NCI-H524 treated with DMSO at 0.1 percent for 48 hours (cell line): Measurements from ENCODE around the gene C1orf122.
A peak's percentile ranks its signal among the peaks of the same experiment; 100 is the strongest.
"Not testable (repeated sequence)": the region's sequence is repeated elsewhere in the genome, so short reads cannot be mapped to it uniquely, and the experiment has no call there.

ENCODE experiments used
- DNase-seq: peaks from one replicate; lab custom pipeline; 2025; lab: John Stamatoyannopoulos, UW

Gene C1orf122

DNA sequence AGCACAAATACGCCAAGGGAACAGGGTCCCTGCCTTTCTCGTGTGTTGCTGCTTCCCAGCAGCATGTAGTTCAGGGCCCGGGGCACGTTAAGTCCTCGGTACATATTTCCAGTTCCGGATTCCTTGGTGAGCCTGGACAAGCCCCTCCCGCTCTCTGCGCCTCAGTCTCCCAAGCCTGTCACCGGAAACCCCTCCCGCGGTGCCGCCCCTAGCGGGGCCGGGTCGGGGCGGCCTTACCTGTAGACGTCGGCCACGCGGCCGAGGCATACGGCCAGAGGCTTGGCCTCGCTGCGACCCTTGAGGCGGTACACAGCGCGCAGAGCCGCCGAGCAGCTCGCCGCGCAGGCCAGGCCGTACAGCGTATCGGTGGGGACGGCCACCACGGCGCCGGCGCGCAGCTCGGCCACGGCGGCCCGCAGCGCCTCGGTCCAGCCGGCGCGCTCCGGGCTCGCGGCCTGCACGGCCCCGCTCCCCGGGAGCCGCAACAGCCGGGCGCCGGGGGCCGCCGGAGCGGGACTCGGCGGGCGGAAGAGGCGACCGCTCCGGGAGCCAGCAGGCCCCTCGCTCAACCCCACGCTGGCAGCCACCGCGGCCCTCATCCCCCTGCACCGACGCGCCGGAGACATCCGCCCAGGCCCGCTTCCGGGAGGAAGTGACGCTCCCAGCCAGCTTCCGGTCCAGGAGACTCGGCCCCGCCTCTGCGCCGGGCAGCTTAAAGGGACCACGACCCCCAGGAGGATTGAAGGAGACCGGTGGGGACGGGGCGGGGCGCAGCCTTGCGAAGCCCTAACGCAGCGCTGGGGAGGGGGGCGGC, at the start of gene C1orf122, which contains the start of gene YRDC:
C1orf122 (plus strand) TSS at position 236 of the 814 bp plus-strand sequence. CDS start 615 bp downstream, outside the sequence.
YRDC (minus strand) TSS at position 654 of the 814 bp plus-strand sequence; CDS start at position 626, 28 bp downstream.
- peak; percentile 43 for DNase-seq

DNA sequence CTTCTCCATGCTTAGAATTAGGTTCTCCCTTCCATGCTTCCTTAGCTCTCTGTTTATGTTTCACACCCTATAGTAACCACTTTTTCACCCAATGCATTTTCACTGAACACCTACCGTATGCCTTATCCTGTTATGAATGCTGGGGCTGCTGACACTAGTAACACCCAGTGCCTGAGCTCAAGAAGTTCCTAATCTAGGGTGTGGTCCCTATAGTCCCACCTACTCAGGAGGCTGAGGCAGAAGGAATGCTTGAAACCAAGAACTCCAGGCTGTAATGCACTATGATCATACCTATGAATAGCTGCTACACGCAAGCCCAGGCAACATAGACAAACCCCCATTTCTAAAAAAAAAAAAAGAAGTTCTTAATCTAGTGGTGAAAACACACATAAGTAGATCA, 48.1 kb upstream of the C1orf122 start:
- no peak for DNase-seq

DNA sequence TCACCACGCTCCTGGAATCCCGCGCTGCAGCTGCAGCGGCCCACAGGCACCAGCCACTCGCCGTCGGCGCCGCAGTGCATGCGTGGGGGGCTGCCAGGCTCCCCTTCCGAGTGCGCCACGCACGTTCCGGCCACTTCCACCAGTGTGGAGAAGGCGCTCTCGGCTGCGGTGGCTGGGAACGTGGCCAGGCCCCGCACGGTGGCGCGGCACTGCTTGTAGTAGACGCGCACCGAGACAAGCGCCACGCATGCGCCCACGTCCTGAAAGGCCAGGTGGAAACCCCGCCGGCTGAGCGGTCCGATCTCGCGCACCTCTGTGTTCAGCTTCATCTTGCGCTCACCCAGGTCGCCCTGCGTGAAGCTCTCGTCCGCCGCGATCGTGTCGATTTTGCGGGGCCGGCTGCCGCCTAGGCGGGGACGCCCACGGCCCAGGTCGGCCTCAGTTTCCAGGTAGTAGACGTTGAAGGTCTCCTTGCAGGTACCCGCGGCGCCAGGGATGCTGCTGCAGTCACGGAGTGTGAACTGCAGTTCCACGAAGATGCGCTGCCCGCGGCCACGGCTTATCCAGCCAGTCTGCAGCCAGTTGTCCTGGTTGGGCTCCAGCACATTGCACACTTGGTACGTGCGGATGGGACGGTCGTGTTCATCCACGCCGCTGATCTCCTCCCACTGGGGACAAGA, 46.0 kb upstream of the C1orf122 start:
- no peak for DNase-seq

DNA sequence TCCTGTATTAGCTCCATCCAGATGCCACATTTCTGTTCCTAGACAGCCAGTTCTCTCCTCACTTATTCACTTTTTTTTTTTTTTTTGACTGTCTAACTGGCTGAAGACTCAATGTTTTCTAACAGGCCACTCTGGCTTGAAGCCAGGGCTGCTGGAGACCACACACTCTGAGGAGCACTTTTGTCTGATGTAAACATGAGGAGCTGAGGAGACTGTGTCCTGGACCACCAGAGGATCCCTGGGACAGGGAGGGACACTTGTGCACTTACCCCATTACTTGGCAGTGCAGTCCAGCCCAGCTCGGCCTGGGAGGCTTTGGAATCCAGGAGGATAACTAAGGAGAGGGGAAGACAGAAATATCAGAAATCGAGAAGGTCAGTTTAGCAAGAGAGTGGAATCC, 45.1 kb upstream of the C1orf122 start:
- no peak for DNase-seq

DNA sequence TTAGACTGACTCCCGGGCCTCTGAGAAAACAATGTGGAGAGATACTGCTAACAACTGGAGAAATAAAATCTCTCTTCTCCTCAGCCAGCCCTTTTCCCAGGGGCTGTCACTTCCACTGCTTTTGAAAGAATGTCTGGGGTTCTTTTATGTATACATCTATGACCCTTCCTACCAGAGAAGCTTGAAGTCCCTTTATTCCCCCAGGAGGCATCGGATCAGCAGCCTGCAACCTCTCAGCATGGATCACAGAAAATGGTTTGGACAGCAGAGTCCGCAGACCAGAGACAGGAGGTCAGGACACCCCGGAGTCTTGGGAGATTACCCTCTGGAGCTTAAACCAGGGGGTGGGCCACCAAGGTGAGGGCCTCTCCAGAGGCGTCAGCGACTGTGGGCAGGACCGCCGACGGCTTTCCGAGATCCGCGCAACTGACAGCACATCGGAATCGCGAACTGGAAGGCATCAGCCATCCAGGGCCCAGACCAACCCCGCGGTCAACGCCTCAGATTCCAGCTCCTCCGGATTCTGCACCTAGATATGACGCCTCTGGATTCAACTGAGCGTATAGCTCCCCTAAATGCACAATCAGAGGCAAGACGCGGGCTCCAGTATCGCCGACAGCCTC, 43.7 kb upstream of the C1orf122 start:
- DNase-seq, result no peak

DNA sequence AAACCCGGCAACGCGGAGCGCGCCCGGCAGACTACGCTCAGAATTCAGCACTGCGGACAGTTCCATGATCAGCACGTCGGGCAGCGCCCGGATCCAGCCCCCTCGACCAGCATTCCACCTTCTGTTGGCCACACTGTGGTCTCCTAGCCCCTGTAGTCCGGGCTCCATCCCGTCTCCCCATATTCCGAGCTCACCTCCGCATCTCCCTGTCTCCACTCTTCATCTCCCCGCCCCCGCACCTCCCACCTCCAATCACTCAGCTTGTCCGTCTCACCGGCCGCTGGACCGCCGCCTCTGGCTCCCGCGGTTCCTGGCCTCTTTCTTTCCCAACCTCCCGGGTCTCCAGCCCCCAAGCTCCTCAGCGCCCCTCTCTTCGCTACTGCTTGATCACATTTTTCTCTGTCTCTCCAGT, 43.2 kb upstream of the C1orf122 start:
- no peak for DNase-seq

DNA sequence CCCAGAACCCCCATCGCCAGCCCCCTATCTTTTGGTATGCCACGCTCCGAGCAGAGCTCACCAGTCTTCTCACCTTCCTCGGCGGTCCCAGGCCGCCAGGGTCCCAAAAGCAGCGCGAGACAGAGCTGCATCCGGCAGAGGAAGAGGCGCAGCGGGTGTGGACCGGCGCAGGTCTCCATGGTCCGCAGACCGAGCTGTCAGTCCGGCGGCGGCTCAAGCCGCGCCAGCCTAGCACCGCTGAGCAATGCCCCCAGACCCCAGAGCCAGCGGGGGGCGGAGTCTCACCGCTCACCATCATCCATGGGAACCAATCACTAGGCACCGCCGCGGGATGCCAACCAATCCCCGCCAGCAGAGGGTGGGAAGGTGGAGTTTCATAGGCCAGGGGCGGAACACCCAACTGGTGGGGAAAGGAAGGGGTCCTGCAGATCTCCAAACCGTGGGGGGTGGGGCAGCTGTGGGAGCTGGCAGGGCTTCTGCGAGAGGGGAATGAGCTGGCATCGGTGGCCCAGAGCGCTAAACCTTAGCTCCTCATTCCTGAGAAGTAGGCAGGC, 42.6 kb upstream of the C1orf122 start, which contains the start of gene EPHA10:
EPHA10 (minus strand) TSS at position 233 of the 554 bp plus-strand sequence; CDS start at position 179, 54 bp downstream.
- DNase-seq, result peak; percentile 42

DNA sequence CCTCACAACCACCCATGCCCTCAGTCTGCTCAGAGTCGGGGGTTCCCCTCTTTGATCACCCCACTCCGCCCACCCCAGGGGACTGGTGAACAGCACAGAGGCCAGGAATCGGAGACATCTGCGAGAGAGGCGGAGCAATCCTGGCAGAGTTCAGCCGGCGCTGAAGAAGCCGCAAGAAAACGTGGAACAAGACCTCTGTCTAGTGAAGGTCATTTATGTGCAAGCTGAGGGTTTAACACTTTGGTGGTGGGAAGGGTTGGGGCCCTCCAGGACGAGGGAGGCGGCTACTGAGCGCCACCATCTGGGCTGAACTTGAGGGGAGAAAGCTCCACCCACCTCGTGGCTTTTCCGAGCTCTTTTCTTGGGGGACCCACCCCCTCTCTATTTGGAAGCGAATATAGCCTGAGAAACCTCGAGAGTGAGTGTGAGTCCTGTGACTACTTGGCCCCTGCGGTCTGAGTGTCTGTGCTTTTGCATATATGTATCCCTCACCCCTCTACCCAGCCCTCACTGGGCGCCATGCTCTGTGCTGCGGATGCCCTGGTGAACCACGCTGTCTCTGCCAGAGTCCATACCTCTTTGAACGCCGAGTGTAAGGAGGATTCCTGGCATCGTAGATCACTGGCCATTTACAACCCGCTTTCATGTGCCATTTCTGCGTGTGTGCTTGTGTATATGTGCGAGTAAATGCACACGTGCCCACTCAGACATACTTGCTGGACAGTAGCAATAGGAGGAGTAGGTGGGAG, 41.5 kb upstream of the C1orf122 start:
- DNase-seq, result peak; percentile 21

DNA sequence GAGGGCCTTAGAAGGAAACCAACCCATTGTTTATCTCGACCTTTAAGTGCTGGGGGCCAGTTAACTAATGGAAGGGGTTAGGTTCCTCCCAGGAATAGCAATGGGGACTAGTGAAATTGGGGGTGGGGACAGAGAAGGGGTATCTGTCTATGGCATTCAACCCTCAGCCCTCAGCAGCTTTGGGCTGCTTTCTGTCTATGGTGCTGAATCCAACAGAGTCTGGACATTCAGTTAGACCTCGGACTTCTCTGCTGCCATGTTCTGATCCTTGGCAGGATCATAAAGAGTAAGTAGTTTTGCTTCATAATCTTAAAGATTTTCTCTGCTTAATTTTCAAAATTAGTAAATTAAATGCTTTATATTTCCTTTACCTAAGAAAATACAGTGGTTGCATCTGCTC, 40.1 kb upstream of the C1orf122 start:
- DNase-seq, result no peak

DNA sequence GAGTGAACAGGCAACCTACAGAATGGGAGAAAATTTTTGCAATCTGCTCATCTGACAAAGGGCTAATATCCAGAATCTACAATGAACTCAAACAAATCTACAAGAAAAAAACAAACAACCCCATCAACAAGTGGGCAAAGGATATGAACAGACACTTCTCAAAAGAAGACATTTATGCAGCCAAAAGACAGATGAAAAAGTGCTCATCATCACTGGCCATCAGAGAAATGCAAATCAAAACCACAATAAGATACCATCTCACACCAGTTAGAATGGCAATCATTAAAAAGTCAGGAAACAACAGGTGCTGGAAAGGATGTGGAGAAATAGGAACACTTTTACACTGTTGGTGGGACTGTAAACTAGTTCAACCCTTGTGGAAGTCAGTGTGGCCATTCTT, 36.1 kb upstream of the C1orf122 start:
- not testable (repeated sequence) for DNase-seq

DNA sequence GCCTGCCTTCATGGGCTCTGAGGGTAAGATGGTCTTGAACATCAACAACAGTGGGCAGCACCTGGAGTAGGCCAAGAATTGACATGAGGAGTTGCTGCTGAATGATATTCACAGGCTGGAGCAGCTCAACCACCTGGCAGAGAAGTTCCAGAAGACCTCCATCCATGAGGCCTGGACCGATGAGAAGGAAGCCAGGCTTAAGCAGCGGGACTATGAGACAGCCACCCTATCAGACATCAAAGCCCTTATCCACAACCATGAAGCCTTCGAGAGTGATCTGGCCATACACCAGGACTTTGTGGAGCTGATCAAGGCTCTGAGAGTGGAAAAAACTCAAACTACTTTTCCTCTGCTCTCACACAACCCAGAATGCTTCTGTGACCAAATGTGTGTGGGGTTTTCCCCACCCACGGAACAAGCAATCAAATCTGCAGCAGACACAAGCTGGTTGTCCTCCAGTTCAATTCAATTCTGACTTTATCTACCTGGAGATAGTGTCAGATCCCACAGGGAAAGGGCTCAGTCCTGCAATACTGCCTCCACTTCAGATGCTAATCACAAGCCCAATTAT, 30.6 kb upstream of the C1orf122 start:
- no peak for DNase-seq

DNA sequence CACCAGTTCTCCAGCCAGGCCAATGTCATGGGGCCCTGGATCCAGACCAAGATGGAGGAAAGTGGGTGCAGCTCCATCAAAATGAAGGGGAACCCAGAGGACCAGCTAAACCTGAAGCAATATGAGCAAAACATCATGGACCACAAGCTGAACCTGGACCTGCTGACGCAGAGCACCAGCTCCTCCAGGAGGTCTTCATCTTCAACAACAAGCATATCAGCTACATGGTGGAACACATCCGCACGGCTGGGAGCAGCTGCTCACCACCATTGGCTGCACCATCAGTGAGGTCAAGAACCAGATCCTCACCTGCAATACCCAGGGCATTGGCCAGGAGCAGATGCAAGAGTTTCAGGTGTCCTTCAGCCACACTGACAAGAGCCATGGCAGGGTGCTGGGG, 28.9 kb upstream of the C1orf122 start:
- DNase-seq, result no peak

DNA sequence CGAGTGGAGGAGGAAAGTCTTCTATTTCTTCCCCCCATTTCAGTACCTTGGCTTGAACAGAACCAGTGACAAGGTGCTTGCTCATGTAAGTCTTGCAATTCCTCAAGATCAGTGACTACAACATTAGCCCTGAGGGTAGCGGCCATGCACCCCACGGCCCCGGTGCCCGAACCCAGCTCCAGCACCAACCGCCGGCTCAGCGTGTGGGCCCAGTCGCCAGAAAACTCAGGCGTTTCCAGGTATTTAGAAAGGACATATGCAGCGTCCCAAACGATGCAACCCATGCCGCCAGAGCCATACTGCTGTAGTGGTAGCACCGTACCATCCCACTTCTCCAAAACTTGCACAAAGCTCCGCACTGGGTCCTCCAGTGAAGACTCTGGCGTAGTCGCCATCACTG, 25.1 kb upstream of the C1orf122 start:
- no peak for DNase-seq

DNA sequence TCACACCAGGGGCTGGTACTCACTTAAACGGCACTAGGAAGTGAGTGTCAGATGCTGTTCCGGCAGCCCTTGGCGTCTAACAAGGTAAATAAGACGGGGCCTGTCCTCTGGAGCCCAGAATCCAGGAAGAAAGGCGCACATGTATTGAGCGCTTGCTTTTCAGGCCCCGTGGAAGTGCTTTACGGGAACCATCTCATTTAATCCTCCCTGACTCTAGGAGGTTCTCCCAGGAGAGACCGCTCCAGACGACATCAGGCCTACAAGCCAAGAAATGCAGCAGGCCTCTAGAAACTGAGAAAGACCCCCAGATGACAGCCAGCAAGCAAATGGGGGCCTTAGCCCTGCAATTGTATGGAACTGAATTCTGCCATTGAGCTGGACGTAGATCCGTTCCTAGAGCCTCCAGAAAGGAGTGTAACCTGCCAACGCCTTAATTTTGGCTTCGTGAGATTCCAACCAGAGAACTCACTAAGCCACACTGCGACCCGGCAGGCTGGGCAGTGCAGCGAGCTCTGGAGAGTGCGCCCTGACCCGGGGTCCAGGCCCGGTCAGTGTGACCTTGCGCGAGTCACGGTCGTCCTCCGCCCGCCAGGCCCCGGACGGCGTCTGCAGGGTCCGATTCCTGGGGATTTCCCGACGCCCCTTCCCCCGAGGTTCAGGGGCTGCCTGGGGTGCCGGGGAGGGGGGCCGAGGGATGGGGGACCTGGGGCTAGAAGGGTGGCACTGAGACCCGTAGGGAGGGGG, 14.5 kb upstream of the C1orf122 start:
- no peak for DNase-seq

DNA sequence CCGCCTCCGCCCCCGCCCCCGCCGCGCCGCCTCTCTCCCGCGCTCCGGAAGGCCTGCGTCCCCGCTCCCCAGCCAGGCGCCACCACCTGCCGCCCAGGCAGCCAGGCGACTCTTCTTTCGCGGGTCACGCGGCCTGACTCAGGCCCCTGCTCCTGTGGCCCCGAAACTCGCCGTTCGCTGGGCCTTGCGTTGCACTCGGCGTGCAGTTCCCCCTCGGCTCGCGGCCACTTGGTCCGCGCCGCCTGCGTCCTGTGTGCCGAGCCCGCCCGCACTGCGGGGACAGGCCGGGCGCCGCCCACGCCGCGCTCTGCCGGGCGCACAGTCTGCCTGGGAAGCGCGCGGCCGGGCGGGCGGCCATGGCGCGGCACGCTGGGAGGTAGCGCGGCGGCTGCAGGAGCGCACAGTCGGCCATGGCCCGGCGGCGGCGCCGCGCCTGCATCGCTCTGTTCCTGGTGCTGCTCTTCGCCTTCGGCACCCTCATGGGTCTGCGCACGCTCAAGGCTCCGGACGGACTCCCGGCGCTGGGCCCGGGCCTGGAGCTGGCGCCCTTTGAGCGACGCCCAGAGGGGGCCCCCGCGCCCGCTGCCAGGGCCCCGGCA, 13.7 kb upstream of the C1orf122 start, which contains the start of gene MANEAL:
MANEAL (plus strand) TSS at position 75 of the 599 bp plus-strand sequence; CDS start at position 411, 336 bp downstream.
- DNase-seq, result no peak

DNA sequence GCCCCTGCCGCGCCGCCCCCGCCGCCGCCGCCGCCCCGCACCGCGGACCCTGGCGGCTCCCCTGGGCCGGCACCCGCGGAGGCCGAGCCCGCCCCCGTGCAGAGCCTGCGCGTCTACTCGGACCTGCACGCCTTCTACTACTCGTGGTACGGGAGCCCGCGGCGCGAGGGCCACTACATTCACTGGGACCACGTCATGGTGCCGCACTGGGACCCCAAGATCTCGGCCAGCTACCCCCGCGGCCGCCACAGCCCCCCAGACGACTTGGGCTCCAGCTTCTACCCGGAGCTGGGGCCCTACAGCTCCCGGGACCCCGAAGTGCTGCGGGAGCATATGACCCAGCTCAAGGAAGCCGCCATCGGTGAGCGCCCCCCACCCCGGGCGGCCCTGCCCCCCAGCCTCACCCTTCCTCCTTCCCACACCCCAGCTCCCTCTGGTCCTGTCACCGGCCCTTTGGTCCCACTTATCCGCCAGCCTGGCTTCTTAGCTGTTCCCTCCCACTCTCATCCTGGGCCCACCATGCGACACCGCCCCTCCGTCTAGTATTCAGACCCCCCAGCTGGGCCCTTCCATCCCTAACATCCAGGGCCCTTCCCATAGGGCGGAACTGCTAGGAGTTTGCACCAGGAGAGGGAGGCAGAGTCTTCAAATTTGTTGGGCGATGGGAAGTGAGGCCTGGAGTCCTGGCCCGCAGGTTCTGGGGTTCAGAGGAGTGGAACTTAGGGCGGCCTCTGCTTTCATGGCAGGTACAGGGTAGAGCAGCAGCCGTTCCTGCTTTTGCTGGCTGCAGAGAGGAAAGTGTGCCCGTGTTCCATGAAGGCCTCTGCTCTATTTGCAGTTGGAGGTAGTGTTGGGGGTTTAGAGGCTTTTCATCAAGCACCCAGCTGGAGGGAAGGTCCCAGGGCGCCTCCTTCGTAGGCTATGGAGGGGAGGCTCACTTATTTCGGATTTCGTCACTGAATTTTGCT, 12.9 kb upstream of the C1orf122 start:
- no peak for DNase-seq

DNA sequence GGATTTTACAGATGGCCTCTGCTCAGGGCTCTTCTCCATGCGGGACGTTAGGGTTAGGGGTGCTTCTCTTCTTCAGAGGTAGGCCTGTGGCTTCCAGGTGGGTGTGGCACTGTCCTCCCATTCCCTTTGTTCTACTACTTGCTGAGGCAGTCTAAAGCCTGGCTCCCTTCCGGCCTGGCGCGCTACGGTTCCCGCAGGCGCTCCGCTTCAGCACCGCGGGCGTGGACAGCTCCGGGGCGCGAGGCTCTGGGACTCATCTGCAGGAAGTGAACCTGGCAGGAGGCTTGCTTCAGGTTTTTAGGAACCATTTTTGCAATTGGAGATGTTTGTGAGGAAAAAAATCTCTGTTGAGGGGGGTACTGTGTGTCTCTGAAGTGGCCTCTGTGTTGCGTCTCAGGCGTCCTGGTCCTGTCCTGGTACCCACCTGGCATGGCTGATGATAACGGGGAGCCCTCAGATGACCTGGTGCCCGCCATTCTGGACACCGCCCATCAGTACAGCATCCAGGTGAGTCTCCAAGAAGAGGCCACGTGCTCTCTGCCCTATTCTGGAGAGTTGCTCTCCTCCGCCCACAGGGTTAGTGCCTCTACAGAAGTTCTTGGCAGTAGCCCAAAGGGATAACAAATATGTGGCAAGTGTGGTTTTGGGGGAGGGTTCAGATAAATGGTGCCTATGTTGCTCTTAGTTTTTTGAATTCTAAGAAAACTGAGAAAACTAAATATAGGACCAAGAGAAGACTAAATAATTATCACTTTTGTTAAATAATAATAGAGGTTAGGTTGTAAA, 12.1 kb upstream of the C1orf122 start:
- DNase-seq, result no peak

DNA sequence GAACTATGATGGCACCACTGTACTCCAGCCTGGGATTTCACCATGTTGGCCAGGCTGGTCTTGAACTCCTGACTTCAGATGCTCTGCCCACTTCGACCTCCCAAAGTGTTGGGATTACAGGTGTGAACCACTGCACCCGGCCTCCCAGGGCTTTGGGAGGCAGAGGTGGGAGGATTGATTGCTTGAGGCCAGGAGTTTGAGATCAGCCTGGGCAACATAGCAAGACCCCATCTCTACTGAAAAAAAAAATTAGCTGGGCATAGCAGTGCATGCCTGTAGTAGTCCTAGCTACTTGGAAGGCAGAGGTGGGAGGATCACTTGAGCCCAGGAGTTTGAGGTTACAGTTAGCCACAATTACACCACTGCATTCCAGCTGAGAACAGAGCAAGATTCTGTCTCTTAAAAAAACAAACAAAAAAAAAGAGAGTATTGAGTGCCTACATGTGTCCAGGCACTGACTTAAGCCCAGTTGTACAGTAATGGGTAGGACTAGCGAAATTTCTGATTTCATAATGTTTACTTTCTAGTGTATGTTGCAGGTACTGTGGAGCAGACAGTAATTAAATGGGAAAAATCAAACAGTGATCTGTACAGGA, 9.7 kb upstream of the C1orf122 start:
- DNase-seq, result no peak
